HG03280 (cell line): Measurements from ENCODE around the gene CNOT10.
"Not testable (repeated sequence)": the region's sequence is repeated elsewhere in the genome, so short reads cannot be mapped to it uniquely, and the experiment has no call there.

Source experiments
- ATAC-seq: cut with Tn5 transposase; IDR thresholded peaks from one replicate; pipeline ENCODE4 v1.9.1; 2021; ENCODE audit warnings: mild to moderate bottlenecking, moderate library complexity; ENCODE audit not compliant: unreplicated experiment

CNOT10 gene, protein sequence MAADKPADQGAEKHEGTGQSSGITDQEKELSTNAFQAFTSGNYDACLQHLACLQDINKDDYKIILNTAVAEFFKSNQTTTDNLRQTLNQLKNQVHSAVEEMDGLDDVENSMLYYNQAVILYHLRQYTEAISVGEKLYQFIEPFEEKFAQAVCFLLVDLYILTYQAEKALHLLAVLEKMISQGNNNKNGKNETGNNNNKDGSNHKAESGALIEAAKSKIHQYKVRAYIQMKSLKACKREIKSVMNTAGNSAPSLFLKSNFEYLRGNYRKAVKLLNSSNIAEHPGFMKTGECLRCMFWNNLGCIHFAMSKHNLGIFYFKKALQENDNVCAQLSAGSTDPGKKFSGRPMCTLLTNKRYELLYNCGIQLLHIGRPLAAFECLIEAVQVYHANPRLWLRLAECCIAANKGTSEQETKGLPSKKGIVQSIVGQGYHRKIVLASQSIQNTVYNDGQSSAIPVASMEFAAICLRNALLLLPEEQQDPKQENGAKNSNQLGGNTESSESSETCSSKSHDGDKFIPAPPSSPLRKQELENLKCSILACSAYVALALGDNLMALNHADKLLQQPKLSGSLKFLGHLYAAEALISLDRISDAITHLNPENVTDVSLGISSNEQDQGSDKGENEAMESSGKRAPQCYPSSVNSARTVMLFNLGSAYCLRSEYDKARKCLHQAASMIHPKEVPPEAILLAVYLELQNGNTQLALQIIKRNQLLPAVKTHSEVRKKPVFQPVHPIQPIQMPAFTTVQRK

DNA sequence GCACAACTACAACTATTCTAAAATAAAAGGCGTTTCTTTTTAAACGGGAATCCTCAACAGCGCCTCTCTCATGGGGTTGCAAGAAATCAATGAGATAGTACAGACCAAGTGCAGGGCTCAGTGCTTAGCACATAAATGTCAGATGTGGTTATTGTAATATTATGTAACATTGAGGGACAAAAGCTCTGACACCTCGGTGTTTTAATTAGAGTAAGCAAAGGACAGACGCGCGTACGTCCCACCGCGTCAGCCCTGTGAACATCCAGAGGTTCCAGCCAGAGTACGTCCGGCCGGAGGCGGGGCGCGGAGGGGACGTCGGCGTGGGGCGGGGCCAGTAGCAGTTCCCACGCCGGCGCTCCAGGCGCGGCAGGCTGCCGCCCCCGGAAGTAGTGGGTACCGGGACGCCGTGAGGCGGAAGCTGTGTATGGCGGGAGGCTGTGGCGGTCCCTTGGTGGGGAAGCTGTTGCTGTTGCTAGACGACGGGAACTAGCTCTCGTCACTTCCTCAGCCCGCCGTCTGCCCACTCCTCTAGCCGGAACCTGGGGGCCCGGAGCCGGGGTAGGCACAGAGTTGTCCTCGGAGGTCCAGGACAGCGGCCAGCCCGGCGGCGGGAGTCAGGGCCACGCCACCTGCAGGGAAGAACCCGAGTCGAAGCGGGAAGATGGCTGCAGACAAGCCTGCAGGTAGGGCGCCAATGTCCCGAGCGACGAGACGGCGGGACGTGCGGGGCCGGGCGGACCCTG lies at the start of gene CNOT10:
TSS of gene CNOT10 (plus strand) at position 389 of the 743 bp plus-strand sequence. CDS start at position 662, 273 bp downstream.
- ATAC-seq: peak; percentile 99

DNA sequence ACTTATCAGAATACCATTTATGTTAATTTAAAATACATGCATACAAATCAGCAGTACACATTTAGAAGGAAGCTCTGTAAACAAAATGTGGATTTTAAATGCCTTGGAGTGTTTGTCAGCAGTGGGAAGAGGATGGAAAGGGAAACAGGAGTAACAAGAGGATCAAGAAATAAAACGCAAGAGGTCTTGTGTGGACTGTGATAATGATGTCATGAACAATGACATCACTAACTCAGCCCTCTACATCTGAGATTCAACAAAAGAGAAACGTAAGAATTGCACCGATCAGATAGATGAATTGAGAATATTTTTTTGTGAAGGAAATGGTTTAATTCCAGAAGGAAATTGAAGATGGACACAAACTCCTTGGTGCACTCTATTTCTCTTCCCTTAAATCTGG lies 44.0 kb upstream of the CNOT10 start:
- ATAC-seq: no peak

DNA sequence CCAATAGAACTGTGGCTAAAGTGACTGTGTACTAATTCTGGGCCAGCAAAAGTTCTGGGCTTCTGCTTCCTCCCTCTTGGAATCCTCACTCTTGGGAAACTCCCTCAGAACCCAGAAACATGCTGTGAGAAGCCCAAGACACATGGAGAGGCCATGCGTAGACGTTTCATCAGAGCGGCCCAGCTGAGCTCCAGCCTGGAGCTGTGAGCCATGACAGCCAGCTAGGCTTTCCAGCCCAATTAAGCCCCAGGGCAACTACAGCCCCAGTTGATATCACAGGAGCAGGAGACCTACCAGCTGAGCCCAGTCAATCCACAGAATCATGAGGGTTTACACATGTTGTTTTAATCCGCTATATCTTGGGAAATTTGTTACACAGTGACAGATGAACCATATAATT lies 43.6 kb upstream of the CNOT10 start:
- ATAC-seq: no peak

DNA sequence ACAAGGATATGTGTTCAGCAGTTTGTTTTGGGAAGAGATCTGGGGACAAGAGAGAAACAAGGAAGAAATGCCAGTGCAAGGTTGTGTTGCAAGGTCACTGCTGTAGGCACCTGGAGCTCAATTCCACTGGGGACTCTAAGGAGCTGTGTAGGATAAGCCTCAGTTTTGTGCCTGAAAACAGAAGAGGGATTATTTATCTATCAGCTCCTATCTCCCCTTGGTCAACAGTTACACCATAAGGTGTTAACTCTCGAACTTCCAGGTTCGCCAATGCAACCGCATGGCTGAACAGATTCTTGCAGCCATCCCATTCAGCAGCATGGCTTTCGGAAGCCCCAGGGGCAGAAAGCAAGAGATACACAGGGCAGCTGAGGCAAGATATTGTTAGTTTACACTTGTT lies 41.6 kb upstream of the CNOT10 start:
- no peak for ATAC-seq

DNA sequence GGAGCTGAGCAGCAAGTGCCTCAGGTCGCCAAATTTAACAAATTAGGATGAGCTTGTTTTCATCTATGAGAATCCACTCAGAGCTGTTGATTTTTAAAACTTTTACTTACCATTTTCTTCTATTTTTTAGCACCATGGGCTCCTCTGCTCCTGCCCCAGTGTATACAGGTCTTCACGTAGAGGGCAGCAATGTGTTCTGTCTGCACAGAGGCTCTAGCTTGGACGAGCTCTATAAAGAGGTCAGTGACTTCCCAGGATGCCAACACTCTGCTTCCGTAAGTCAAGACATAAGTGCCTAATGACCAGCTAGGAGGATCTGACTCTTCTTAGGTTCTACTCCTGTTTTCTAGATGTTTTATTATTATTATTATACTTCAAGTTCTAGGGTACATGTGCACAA lies 41.2 kb upstream of the CNOT10 start:
- ATAC-seq: no peak

DNA sequence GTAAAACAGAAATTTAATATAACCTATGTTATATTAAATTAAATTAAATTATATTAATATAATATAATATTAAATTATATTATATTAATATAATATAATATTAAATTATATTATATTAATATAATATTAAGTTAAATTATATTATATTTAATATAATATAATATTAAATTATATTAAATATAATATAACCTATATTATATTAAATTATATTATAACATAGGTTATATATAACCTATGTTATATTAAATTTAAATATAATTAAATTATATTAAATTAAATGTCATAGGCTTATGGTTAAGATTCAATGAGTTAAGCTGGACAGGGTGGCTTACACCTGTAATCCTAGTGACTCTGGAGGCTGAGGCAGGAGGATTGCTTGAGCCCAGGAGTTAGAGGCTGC lies 40.6 kb upstream of the CNOT10 start:
- ATAC-seq: no peak

DNA sequence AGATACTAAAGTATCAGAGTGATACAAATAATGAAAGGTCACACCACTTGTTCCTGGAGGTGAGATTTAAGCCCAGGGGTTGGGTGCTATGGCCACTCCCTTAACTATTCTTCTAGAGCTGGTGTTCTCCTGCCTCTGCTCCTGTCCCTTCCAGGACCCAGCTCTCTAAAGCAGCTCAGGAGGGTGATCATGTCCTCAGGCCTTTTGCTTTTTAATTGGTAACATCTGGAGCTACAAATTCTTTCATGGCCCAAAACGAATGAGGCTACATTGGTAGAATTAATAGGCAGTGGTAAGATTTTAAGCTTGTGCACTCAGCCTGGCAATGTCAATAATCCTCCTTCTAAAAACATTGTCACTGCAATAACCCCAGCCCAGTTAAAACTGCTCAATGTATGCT lies 38.2 kb upstream of the CNOT10 start:
- no peak for ATAC-seq

DNA sequence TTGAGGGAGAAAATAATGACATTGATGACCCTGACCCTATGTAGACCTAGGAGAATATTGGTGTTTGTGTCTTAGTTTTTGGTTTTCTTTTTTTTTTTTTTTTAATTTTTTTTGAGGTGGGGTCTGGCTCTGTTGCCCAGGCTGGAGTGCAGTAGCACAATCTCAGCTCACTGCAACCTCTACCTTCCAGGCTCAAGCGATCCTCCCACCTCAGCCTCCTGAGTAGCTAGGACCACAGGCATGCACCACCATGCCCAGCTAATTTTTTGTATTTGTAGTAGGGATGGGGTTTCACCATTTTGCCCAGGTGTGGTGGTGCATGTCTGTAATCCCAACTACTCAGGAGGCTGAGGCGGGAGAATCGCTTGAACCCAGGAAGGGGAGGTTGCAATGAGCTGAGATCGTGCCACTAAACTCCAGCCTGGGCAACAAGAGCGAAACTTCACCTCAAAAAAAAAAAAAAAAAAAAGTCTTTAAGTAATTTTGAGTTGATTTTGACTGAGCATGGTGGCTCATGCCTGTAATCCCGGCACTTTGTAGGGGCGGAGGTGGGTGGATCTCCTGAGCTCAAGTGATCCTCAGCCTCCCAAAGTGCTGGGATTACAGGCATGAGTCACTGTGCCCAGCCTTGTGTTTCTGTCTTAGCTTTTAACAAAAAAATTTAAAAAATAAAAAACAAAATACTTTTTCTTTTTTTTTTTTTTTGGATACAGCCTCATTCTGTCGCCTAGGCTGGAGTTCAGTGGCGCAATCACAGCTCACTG lies 32.5 kb upstream of the CNOT10 start:
- not testable (repeated sequence) for ATAC-seq

DNA sequence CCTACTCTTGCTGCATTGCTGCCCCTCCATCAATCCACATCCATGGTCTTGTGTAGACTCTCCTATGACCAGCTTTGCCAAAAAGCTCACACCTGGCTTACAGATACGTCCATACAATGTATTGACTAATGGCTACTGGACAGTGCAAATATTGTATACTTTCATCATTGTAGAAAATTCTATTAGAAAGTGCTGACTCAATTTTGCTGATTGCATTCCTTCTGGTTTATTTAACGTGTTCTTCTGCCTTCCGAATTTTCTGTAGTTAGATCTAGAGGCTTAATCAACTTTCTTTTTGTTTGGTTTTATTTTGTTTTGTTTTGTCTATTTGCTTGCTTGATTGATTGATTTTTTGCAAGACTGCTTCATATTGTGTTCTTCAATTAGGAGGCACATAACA lies 29.8 kb upstream of the CNOT10 start:
- ATAC-seq: no peak

DNA sequence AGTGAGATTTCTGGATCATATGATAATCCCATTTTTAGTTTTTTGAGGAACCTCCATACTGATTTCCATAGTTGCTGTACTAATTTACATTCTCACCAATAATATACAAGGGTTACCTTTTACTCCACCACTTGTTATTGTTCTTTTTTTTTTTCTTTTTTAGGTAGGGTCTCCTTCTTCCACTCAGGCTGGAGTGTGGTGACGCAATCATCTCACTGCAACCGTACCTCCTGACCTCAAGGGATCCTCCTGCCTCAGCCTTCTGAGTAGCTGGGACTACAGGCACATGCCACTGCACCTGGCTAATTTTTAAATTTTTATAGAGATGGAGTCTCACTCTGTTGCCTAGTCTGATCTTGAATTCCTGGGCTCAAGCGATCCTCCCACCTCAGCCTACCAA lies 24.4 kb upstream of the CNOT10 start:
- ATAC-seq: no peak

DNA sequence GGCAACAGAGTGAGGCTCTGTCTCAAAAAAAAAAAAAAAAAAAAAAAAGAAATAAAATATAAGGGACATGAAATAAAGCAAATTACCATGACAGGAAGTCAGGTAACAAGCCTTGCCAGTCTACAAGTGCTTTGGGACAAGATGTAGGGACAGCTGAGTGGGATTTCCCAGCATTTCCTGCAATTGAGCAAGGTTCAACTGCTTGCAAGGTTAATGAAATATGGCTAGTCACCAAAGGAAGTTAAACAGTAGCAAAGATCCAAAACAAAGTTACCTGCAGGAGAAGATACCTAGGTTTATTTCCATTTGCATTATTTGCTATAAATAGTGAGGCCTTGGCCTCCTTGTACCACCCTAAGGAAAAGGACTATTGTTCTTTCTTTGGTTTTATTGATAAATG lies 22.3 kb upstream of the CNOT10 start:
- no peak for ATAC-seq

DNA sequence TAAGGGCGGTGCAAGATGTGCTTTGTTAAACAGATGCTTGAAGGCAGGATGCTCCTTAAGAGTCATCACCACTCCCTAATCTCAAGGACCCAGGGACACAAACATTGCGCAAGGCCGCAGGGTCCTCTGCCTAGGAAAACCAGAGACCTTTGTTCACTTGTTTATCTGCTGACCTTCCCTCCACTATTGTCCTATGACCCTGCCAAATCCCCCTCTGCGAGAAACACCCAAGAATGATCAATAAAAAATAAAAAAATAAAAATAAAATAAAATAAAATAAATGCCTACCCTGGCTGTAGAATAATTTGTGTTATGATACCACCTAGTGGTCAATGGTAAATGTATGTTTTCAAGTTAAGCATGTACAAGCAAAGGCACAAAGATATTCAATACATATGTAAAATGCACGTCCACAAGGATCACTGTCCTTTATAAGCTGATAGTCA lies 20.3 kb upstream of the CNOT10 start:
- ATAC-seq: not testable (repeated sequence)

DNA sequence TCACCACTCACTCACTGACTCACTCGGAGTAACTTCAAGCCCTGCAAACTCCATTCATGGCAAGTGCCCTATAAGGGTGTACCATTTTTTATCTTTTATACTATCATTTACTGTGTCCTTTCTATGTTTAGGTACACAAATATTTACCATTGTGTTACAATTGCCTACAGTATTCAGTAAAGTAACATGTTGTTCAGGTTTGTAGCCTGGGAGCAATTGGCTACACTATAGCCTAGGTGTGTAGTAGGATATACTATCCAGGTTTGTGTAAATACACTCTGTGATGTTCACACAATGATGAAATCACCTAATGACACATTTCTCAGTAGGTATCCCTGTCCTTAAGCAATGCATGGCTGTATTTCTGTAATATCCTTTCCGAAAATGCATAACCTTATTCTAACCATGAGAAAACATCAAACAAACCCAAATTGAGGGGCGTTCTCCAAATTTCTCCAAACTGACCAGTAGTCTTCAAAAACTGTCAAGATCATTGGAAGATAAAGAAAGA lies 17.9 kb upstream of the CNOT10 start:
- ATAC-seq: no peak

DNA sequence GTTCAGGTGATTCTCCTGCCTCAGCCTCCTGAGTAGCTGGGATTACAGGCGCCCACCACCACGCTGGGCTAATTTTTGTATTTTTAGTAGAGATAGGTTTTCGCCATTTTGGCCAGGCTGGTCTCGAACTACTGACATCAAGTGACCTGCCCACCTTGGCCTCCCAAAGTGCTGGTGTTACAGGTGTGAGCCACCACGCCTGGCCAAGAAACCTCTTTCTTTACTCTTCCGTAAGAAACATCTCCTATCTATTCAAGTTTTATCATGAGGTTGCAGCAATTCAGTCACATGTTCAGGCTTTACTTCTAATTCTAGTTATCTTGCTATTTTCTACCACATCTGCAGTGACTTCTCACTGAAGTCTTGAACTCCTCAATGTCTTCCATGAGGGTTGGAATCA lies 15.8 kb upstream of the CNOT10 start:
- not testable (repeated sequence) for ATAC-seq

DNA sequence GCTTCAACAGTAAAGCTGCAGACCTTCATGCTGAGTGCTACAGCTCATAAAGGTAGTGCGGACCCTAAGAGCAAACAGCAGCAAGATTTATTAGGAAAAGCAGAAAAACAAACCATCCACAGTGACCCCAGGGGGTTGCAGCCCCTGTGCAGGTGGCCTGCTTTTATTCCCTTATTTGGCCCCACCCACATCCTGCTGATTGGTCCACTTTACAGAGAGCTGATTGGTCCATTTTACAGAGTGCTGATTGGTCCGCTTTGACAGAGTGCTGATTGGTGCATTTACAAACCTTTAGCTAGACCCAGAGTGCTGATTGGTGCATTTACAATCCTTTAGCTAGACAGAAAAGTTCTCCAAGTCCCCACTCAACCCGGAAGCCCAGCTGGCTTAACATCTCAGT lies 11.3 kb upstream of the CNOT10 start:
- not testable (repeated sequence) for ATAC-seq

DNA sequence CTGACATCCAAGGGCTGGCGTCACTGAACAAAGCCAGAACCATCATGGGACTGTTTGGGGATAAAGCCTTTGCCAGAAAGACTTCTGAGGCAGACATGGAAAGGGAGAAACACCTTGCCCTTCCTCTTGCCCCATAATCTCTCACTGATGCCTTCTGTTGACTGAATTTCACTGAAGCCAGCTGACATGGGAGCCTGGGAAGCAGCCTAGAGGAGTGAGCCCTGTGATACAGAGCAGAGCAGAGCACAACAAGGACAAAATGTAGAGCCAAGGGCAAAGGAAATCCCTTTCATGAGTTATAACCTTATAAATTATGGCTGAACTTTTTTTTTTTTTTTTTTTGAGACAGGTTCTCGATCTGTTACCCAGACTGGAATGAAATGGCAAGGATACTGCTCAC lies 9.8 kb upstream of the CNOT10 start:
- no peak for ATAC-seq

DNA sequence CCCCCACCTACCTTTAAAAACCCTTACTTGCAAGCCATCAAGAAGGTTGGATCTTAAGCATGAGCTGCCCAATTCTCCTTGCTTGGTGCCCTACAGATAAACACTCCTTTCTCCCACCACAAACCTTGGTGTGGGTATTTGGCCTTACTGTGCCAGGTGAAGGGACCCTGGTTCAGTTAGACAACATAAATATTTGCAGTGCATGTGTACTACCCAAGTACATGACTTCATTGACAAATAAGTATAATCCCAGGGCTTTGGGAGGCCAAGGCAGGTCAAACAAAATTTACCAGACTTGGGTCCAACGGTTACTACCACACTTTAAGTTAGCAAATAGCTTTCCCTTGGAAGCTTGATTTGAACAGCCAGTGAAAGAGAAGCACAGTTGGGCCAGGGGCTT lies 9.3 kb upstream of the CNOT10 start:
- no peak for ATAC-seq

DNA sequence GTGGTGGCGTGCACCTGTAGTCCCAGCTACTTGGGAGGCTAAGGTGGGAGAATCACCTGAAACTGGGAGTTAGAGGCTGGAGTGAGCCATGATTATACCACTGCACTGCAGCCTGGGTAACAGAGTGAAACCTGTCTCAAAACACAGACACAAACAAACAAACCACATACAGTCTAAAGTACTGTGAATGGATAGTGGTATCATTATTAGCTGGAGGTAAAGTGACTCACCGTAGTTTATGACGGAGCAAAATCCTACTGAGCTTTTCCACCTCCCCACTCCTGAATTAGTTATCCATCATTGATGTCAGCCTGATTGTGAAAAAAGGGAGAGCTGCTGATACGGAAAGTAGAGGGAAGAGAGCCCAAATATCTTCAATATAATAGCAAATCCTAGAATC lies 3.2 kb upstream of the CNOT10 start:
- no peak for ATAC-seq

DNA sequence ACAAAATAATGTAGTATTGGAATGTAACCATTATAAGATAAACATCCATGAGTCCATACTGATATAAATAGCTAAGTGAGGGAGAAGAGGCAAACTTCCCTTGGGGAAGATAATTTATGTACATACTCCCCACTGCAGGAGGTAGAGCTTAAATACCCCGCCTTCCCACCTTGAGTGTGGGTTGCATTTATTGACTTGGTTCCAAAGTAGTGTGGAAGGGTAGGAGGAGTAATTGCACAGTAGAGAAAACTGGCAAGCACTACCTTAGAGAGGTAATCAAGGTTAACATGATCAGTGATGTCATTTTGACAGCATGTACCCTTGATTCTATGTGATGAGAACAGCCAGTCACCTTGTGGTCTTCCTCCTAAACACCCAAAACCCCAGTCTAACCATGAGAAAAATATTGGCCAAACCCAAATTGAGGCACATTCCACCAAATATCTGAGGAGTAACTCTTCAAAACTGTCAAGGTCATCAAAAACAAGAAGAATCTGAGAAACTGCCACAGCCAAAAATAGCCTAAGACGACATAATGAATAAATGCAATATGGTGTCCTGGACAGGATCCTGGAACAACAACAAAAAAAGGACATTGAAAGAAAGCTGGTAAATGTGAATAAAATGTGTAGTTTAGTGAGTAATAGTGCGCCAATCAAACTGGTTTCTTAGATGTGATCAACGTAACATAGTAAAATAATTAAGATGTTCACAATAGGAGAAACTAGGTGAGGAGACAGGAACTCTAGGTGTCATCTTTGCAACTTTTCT lies 774 bp upstream of the CNOT10 start:
- no peak for ATAC-seq
